HepG2 (cell line): Measurements from ENCODE around the gene KEL. TPM values are rescaled to one million over a fixed set of nuclear protein-coding genes. Genes with fewer than 3 reads are reported as not detected.

Experiments used
- ATAC-seq: fragments of 200-7000 bp; cut with Tn5 transposase; 3 replicates; pipeline ENCODE4 v1.9.1; 2020; ENCODE audit warnings: mild to moderate bottlenecking, moderate library complexity
- BruUV-seq: library from RNA; stranded (reverse); fragments of 400-500 nt; replicated peaks from 2 replicates; lab custom pipeline; 2021; lab: Mats Ljungman, UMichigan
- CTCF ChIA-PET: fragments of 300-600 bp; formaldehyde crosslinking; extraction: SDS; loops from one replicate; lab custom pipeline; 2021; ENCODE audit warnings: low total read pairs, inconsistent platforms, low intra/inter-chr PET ratio; lab: Yijun Ruan, JAX
- POLR2A ChIA-PET: fragments of 350-600 bp; sonication (Branson Sonifier 250); formaldehyde crosslinking; loops from one replicate; lab custom pipeline; 2020; ENCODE audit warnings: antibody characterized with exemption, inconsistent platforms; lab: Yijun Ruan, JAX
- DNase-seq: peaks from one replicate; pipeline ENCODE4 v3.0.0-alpha.2; 2015; ENCODE audit warnings: low spot score
- FAIRE-seq: peaks from 3 replicates; lab custom pipeline; 2011; peaks lifted over from hg19 to GRCh38; lab: Jason Lieb, UNC
- H2AFZ ChIP-seq: one replicate; pipeline ENCODE4 v1.6.1; 2011; ENCODE audit warnings: low read length, inconsistent platforms
- H3K27ac ChIP-seq: fragments of 300-600 bp; 3 replicates; pipeline ENCODE4 v1.8.0; 2011; ENCODE audit warnings: mixed run types, mild to moderate bottlenecking, mixed read lengths, low read length, inconsistent platforms; ENCODE audit not compliant: insufficient read depth; ENCODE audit errors: extremely low read length
- H3K27me3 ChIP-seq, 2 experiments: fragments of 200-600 bp in 1 of 2; 2 replicates in 1 of 2; 3 replicates in 1 of 2; pipeline versions ENCODE4 v1.6.0 to v1.8.0; 2011; ENCODE audit warnings: low read length in 2 of 2, mild to moderate bottlenecking in 2 of 2, moderate library complexity in 2 of 2, inconsistent platforms in 1 of 2; ENCODE audit not compliant: insufficient read depth in 2 of 2, control insufficient read depth in 1 of 2
- H3K36me3 ChIP-seq, 2 experiments: fragments of 200-600 bp in 1 of 2; replicated peaks in 1 of 2; 2 replicates in 1 of 2; 3 replicates in 1 of 2; pipeline versions ENCODE4 v1.5.1 to v1.8.0; 2011; ENCODE audit warnings: low read length in 2 of 2, inconsistent platforms in 1 of 2; ENCODE audit not compliant: insufficient read depth in 2 of 2, control insufficient read depth in 1 of 2
- H3K4me1 ChIP-seq: 2 replicates; pipeline ENCODE4 v1.5.1; 2012; ENCODE audit warnings: low read length, inconsistent platforms; ENCODE audit not compliant: insufficient read depth
- H3K4me2 ChIP-seq: 2 replicates; pipeline ENCODE4 v1.6.0; 2011; ENCODE audit warnings: low read depth, low read length, inconsistent platforms
- H3K4me3 ChIP-seq, 3 experiments: fragments of 200-600 bp in 1 of 3; sonication (generic), shearing (Covaris generic) in 1 of 3; replicated peaks in 1 of 3; 2 replicates each; pipeline ENCODE4 v1.5.1; 2011 to 2016; ENCODE audit warnings: low read length in 3 of 3, inconsistent platforms in 2 of 3, low read depth in 2 of 3, mild to moderate bottlenecking in 2 of 3, control low read depth in 1 of 3, mixed read lengths in 1 of 3; ENCODE audit not compliant: insufficient read depth in 1 of 3
- H3K79me2 ChIP-seq: one replicate; pipeline ENCODE4 v1.6.1; 2011; ENCODE audit warnings: low read length, inconsistent platforms; ENCODE audit not compliant: insufficient read depth
- H3K9ac ChIP-seq: 2 replicates; pipeline ENCODE4 v1.6.0; 2011; ENCODE audit warnings: mild to moderate bottlenecking, low read depth, low read length, inconsistent platforms; ENCODE audit not compliant: insufficient read depth
- H3K9me3 ChIP-seq: 2 replicates; pipeline ENCODE4 v1.5.1; 2012; ENCODE audit warnings: mild to moderate bottlenecking, low read length
- H4K20me1 ChIP-seq: 2 replicates; pipeline ENCODE4 v1.6.0; 2011; ENCODE audit warnings: inconsistent platforms, mild to moderate bottlenecking, low read length, moderate library complexity; ENCODE audit not compliant: insufficient read depth
- CTCF ChIP-seq: sonication (generic); formaldehyde crosslinking; IDR thresholded peaks from 2 replicates; pipeline ENCODE4 v1.5.0; 2020; ENCODE audit warnings: mild to moderate bottlenecking, missing genetic modification reagents, moderate library complexity
- PHF5A ChIP-seq: IDR thresholded peaks from one replicate; pipeline ENCODE4 v1.6.1; 2018; ENCODE audit warnings: low read depth, missing genetic modification reagents; ENCODE audit not compliant: unreplicated experiment
- ZNF530 ChIP-seq: sonication (generic); formaldehyde crosslinking; IDR thresholded peaks from 2 replicates; pipeline ENCODE4 v1.5.0; 2020; ENCODE audit warnings: low read depth, mild to moderate bottlenecking, missing genetic modification reagents
- WGBS: methylation state at CpG from one replicate; pipeline ENCODE4 v1.1.6; 2017; ENCODE audit warnings: low lambda C conversion rate; 5-methylcytosine and 5-hydroxymethylcytosine counted together
- in situ Hi-C: cut with HindIII; loops from 2 replicates; pipeline ENCODE4 v1.10.0; 2017; ENCODE audit warnings: low pct_unique_long_range_greater_than_20kb; ENCODE audit not compliant: extremely low pct_ligation_motif_present
- intact Hi-C: fragments of 100-400 bp; cut with micrococcal nuclease; formaldehyde crosslinking; loops from one replicate; pipeline ENCODE4 v1.10.0; 2022; ENCODE audit not compliant: unreplicated experiment
- polyA plus RNA-seq, 8 experiments: library from polyadenylated mRNA; depleted of rRNA in 3 of 8; stranded (reverse) in 7 of 8; unstranded in 1 of 8; fragments of >200 nt; fragmentation: Illumina TruSeq in 4 of 8; extraction: Trizol in 4 of 8; gene quantifications; 2 replicates each; pipeline versions ENCODE4 v1.2.1 to v1.2.3, GENCODE V29; 2011 to 2016; ENCODE audit warnings: low read depth in 4 of 8, missing spikeins in 1 of 8, mixed read lengths in 1 of 8; ENCODE audit not compliant: insufficient read depth in 1 of 8
- total RNA-seq, 5 experiments: library from RNA; depleted of rRNA; stranded (reverse); fragments of >200 nt; fragmentation: Illumina TruSeq; extraction: Trizol; gene quantifications; 2 replicates each; pipeline ENCODE4 v1.2.3, GENCODE V29; 2016; ENCODE audit warnings: low read depth in 1 of 5

Gene KEL
- total and polyA plus RNA-seq, 2 of the 13 experiments (the other 11 are each of a cell fraction or from before 2014, with no cell fraction given): 0.03 TPM; not detected in 1

GRCh38 chr7:142940966-142941535 lies 21.1 kb downstream of the KEL start:
- FAIRE-seq: no peak

More at GRCh38 chr7:142940966-142941535, 21.1 kb downstream of the KEL start:
- Histone ChIP-seq H3K27me3 (peaks cover 3 to 20% of the 10 kb centered on the region in 2 experiments; a peak in 2 of 5 replicates), H4K20me1 (no peaks in the 10 kb centered on the region), H3K4me2 (no peak overlapping the region), H3K79me2 (no peaks in the 10 kb centered on the region), H3K9ac (no peak overlapping the region), H3K27ac (no peak overlapping the region), H3K4me1 (no peaks in the 10 kb centered on the region), H3K4me3 (no peak overlapping the region), H2AFZ (no peak overlapping the region), H3K9me3 (no peaks in the 10 kb centered on the region), H3K36me3 (no peaks in the 10 kb centered on the region)
- in situ Hi-C loops: no loop called here
- TF ChIP-seq PHF5A: no peak
- no peak for TF ChIP-seq ZNF530
- no peak for TF ChIP-seq CTCF (CRISPR knock-in tag)
- POLR2A ChIA-PET: no interaction called here
- DNase-seq (no peak), ATAC-seq (no peak)
- no TSS peak for BruUV-seq
- 13% methylated on average over 7 of the region's 10 CpGs for WGBS
- CTCF ChIA-PET: no interaction called here
- intact Hi-C loops: no loop called here
